NCI-H1436 (cell line): Measurements from ENCODE around the gene TUT1.

Experiments used
- DNase-seq: peaks from one replicate; lab custom pipeline; 2025; lab: John Stamatoyannopoulos, UW

The TUT1 gene

GRCh38 chr11:62542111-62542745, 49.1 kb downstream of the TUT1 start:
- no peak for DNase-seq

GRCh38 chr11:62540804-62541701, 50.3 kb downstream of the TUT1 start:
- DNase-seq: no peak

- DNase-seq: no peak
Observed at GRCh38 chr11:62539238-62539925, 51.9 kb downstream of the TUT1 start.

DNA sequence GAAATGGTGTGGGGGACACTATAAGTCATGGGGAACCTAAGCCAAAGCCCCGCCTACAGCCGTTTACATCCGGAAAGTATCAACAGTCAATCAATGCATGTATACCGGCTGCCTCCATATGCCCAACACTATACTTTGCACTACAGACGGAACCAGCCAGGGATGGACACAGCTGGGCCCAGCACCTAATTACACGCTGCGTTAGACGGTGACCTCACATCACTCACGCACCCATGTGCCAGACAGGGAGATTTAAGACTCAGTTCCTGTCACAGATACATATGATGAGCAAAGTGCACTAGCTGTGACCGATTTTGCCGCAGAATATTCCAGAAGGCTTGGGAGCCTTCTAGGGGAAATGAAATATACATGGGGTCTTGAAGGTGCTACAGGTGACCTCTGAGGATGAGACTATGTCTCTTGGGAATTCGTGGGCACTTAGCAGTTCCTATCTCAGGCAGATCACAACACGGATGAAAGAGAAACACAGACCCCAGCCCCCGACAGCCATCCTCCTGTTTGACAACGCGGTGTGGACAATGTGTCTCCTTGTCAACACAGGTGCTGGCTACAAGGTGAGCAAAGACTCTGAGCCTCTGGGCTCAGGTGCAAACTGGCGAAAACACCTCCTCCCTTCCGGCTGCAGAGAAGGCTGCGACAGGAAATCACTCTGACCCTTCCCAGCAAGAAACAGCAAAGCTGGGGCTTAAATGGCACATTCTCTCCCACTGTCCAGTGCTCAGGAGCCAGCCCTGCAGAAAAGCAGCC, 52.7 kb downstream of the TUT1 start:
- no peak for DNase-seq

- no peak for DNase-seq
Observed at GRCh38 chr11:62536301-62536957, 54.9 kb downstream of the TUT1 start.

DNA sequence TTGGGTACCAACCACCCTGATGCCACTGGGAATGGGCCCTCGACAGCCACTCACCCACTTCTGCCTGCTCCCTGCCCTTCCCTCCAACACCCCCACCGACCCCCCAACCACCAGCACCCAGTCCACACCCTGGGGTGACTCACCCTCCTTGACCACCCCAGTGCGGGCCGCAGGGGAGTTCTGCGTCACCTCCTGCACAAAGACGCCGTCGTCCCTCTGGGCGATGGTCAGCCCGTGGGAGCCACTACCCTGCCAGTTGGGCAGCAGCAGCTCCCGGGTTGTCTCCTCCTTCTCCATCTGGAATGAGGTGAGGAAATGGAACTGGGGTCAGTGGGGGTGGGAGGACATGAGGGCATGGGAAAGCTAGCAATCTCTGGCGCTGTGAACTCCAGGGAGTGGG, 55.5 kb downstream of the TUT1 start:
- DNase-seq: no peak

DNA sequence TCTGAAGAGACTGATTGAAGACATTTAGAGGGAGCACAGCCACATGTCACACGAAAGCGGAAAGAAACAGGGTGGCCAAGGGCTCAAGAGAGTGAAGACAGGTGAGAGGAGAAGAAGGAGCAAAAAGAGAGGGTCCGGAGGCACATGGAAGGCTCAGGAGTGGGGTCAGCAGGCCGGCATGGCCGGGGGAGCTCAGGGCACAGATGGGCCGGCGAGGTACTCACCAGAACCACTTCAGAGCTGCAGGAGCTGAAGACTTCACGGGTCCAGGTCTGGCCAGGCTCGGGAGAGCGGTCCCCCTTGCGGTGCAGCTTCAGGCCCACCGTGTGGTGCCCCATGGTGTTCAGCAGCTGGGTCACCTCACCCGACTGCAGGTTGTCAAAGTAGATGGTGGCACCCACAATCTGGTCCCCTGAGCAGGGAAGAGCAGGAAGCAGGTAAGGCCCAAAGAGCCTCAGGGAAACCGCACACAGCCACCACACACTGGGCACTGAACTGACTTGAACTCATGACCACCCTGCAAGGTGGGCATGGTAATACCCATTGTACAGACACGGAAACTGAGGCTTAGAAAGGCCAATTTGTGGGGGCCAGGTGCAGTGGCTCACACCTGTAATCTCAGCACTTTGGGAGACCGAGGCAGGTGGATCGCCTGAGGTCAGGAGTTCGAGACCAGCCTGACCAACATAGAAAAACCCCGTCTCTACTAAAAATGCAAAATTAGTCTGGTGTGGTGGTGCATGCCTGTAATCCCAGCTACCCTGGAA, 56.4 kb downstream of the TUT1 start:
- no peak for DNase-seq

DNA sequence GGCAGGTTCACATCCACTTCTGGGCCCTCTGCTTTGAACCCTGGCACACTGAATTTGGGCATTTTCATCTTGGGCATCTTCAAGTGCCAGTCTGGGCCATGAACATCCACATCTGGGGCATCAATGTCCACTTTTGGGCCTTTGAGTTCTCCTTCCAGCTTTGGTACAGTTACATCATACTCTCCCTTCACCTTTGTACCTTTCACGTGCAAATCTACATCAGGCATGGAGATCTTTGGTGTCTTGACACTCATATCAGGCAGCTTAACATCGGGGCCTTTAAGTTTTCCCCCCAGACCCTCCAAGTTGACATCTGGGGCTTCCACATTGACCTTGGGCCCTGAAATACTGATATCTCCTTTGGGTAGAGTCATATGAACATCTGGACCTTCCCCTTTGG, 59.2 kb downstream of the TUT1 start:
- DNase-seq: no peak
